Cardiac muscle cell (in vitro differentiated cells and primary cell): ENCODE results near the gene NAB1. TPM values are rescaled to one million over a fixed set of nuclear protein-coding genes. Genes with fewer than 3 reads are reported as not detected.
A peak's percentile ranks its signal among the peaks of the same experiment; 100 is the strongest.

Experiments used
- DNase-seq, 2 donors: peaks; one replicate each; pipeline versions ENCODE4 v3.0.0 to v3.0.0-alpha.2; 2010 to 2017; ENCODE audit warnings: low read depth in 1 of 2, low spot score in 1 of 2
- H3K27ac ChIP-seq: fragments of 200-600 bp; sonication (generic); 2 replicates; pipeline ENCODE4 v1.5.1; 2016
- H3K27me3 ChIP-seq: fragments of 200-600 bp; sonication (generic); 2 replicates; pipeline ENCODE4 v1.6.0; 2016; ENCODE audit warnings: control low read depth
- H3K36me3 ChIP-seq: fragments of 200-600 bp; sonication (generic); 2 replicates; pipeline ENCODE4 v1.5.1; 2016; ENCODE audit warnings: control low read depth
- H3K4me1 ChIP-seq: fragments of 200-600 bp; sonication (generic); 2 replicates; pipeline ENCODE4 v1.8.1; 2017; ENCODE audit warnings: low read depth, mild to moderate bottlenecking, mixed run types
- H3K4me3 ChIP-seq: fragments of 200-600 bp; sonication (generic); 2 replicates; pipeline ENCODE4 v1.5.1; 2016; ENCODE audit warnings: mild to moderate bottlenecking
- H3K9me3 ChIP-seq: fragments of 200-600 bp; sonication (generic); 2 replicates; pipeline ENCODE4 v1.5.1; 2017; ENCODE audit warnings: low read depth, mild to moderate bottlenecking, control low read depth
- polyA plus RNA-seq: library from polyadenylated mRNA; unstranded; fragments of >200 nt; fragmentation: Nextera tagmentation; extraction: Ambion mirVana; gene quantifications from 2 replicates; pipeline ENCODE4 v1.2.1, GENCODE V29; 2016
- total RNA-seq: library from RNA; depleted of rRNA; stranded (reverse); fragments of >200 nt; gene quantifications from 2 replicates; pipeline ENCODE4 v1.2.3, GENCODE V29; 2016
- TF ChIP-seq, protein P1 (sequence below): IDR thresholded peaks from 2 replicates; pipeline ENCODE4 v1.5.1; 2012; ENCODE audit warnings: low read depth, mild to moderate bottlenecking, low read length

NAB1 gene, protein sequence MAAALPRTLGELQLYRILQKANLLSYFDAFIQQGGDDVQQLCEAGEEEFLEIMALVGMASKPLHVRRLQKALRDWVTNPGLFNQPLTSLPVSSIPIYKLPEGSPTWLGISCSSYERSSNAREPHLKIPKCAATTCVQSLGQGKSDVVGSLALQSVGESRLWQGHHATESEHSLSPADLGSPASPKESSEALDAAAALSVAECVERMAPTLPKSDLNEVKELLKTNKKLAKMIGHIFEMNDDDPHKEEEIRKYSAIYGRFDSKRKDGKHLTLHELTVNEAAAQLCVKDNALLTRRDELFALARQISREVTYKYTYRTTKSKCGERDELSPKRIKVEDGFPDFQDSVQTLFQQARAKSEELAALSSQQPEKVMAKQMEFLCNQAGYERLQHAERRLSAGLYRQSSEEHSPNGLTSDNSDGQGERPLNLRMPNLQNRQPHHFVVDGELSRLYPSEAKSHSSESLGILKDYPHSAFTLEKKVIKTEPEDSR
- total RNA-seq (37.2 and 50.7 TPM in 2 replicates), polyA plus RNA-seq (10.0 and 16.3 TPM in 2 replicates)

DNA sequence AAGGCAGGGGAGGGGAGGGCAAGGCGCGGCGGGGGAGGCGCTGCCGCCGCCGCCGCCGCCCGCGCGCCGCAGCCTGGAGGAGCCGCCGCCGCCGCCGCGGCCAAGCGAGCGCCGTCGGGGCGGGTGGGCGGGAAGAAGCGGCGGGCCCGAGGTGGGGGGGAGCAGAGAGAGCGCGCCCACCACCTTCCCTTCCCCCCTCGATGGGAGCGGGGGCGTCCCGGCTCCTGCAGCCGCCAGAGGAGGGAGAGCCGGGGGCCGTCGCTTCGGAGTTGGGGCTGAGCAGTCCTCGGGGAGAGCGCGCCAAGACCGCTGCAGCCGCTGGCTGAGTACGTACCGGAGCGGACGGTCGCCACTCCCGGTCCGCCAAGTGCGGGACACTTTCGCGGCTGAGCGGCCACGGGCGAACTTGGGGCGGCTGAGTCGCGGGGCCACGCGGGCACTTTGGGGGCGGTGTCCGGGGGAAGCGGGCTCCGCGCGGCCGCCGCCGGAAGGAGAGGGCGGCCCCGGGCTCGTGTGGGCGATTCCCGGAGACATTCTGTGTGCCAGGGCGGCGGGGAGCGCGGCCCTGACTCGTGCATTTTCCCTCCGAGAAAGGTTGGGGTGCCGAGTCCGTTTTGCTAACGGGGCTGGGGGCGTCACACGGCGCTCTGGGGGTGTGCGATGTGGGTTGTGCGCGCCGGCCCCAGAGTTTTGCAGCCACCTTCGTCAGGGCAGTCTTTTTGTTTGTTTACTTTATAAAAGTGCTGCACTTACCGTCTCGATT, at the start of gene NAB1:
Gene NAB1, plus strand, starts transcription at position 49 of the 763 bp plus-strand sequence. CDS start 10,094 bp downstream, outside the sequence.
- Histone ChIP-seq H3K4me3 (peak within 1 kb of the TSS; percentile 89), H3K4me1 (peaks cover 8% of the 10 kb centered on the region), H3K36me3 (no peaks in the 10 kb centered on the region), H3K27ac (peak within 1 kb of the TSS; percentile 74), H3K9me3 (no peaks in the 10 kb centered on the region), H3K27me3 (no peaks in the 10 kb centered on the region)
- DNase-seq = peak; percentile 57 to 74
- TF ChIP-seq, protein P1, sequence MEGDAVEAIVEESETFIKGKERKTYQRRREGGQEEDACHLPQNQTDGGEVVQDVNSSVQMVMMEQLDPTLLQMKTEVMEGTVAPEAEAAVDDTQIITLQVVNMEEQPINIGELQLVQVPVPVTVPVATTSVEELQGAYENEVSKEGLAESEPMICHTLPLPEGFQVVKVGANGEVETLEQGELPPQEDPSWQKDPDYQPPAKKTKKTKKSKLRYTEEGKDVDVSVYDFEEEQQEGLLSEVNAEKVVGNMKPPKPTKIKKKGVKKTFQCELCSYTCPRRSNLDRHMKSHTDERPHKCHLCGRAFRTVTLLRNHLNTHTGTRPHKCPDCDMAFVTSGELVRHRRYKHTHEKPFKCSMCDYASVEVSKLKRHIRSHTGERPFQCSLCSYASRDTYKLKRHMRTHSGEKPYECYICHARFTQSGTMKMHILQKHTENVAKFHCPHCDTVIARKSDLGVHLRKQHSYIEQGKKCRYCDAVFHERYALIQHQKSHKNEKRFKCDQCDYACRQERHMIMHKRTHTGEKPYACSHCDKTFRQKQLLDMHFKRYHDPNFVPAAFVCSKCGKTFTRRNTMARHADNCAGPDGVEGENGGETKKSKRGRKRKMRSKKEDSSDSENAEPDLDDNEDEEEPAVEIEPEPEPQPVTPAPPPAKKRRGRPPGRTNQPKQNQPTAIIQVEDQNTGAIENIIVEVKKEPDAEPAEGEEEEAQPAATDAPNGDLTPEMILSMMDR = no peak

DNA sequence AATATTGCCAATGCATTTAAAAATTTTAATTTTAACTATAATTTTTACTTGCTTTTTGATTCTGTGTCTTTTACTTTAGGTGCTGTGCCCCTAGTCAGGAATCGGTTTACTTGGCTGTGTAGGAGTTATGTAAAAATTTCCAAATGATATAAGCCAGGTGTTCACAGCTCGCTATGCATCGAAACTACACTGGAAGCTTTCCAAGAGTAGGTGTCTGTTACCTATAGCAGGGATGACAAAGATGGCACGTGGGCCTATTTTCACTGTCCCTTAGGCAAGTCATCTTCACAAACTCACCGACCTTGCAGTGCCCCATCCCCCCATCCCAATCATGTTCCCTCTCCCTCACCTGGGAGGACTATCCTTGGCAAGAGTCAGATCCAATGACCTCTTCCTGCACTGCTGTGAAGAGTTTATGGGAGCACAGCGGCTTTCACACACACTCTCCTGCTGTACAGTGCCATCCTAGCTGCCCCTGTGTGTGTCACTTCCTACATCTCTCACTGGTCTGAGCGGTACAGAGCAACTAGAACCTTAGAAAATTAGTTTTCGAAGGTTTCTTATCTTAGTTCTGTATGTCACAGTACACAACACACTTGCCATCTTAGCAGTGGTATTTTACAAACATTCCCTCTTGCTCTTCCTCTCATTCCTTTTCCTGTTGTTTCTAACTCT, 49.2 kb upstream of the NAB1 start:
- H3K9me3 ChIP-seq = no peaks in the 10 kb centered on the region
- H3K4me1 ChIP-seq = peaks cover 8% of the 10 kb centered on the region
- H3K36me3 ChIP-seq = no peaks in the 10 kb centered on the region
- no peaks in the 10 kb centered on the region for H3K27me3 ChIP-seq
- TF ChIP-seq, protein P1 = no peak
- no peak overlapping the region for H3K27ac ChIP-seq
- H3K4me3 ChIP-seq = no peak overlapping the region
- no peak for DNase-seq

DNA sequence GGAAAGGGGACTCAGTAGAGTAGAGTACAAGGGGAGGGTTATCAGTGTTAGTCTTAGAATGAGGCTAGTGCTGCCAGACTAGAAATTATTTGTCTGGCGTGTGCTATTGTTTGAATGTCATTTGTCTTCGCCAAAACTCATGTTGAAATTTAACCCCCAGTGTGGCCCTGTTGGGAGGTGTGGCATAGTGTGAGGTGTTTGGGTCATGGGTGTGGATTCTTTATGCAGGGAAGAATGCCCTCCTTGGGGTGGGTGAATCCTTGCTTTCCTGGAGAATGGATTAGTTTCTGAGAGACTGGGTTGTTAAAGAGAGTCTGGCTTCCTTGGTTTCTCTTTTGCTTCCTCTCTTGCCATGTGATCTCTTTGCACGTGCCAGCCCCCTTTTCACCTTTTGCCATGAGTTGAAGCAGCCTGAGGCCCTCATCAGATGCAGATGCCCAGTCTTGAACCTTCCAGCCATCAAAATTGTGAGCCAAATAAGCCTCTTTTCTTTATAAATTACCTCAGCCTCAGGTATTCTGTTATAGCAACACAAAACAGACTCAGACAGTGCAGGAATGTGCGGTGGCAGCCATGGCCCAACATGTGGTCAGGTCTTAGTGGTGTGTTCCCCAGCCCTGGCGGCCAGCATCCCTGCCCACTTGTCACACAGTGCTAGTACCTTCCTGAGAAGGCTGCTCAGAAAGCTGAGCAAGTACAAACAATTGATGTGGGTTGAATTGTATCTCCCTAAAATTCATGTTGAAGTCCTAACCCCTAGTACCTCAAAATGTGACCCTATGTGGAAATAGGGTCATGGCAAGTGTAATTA, 48.4 kb upstream of the NAB1 start:
- Histone ChIP-seq H3K4me1 (peaks cover 12% of the 10 kb centered on the region), H3K9me3 (no peaks in the 10 kb centered on the region), H3K36me3 (no peaks in the 10 kb centered on the region), H3K27ac (no peak overlapping the region), H3K27me3 (no peaks in the 10 kb centered on the region), H3K4me3 (no peak overlapping the region)
- TF ChIP-seq, protein P1 = no peak
- DNase-seq = no peak

DNA sequence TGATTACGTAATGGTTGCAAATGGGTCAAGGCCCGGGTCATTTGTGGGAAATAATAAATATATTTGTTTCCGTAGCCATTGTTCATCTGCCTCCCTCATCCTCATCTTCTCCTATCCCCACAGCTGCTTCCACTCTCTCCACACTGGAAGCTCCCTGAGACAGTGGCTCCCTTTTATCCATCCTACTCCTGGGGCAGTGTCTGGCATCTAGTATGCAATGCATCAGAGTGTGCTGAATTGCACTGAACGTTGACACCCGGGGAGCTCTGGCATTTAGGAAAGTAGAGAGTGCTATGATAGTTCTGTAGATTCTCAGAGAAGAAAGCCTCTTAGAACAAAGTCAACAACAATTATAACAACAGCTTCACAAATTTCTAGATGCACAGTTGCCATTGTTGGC, 45.5 kb upstream of the NAB1 start:
- no peak overlapping the region for H3K4me3 ChIP-seq
- no peaks in the 10 kb centered on the region for H3K27me3 ChIP-seq
- H3K27ac ChIP-seq = no peak overlapping the region
- no peak for DNase-seq
- TF ChIP-seq, protein P1 = no peak
- H3K4me1 ChIP-seq = peaks cover 20% of the 10 kb centered on the region
- H3K36me3 ChIP-seq = no peaks in the 10 kb centered on the region
- no peaks in the 10 kb centered on the region for H3K9me3 ChIP-seq
